IMR-90 (cell line): ENCODE measurements around the gene NXN. TPM values are rescaled to one million over a fixed set of nuclear protein-coding genes. Genes with fewer than 3 reads are reported as not detected.

Source experiments
- ATAC-seq: fragments of 200-7000 bp; cut with Tn5 transposase; 2 replicates; pipeline ENCODE4 v1.9.1; 2020; ENCODE audit warnings: low read depth, mild to moderate bottlenecking, moderate library complexity
- BruUV-seq: library from RNA; stranded (reverse); fragments of 400-500 nt; replicated peaks from 2 replicates; lab custom pipeline; 2021; lab: Mats Ljungman, UMichigan
- CTCF ChIA-PET: fragments of 300-600 bp; formaldehyde crosslinking; extraction: SDS; loops from one replicate; lab custom pipeline; 2021; ENCODE audit warnings: antibody characterized with exemption; lab: Yijun Ruan, JAX
- POLR2A ChIA-PET: fragments of 300-600 bp; sonication (Branson Sonifier 250); formaldehyde crosslinking; loops from one replicate; lab custom pipeline; 2022; ENCODE audit warnings: antibody characterized with exemption; ENCODE audit not compliant: unreplicated experiment; lab: Charles Lee
- DNase-seq: peaks from one replicate; pipeline ENCODE4 v3.0.0; 2013
- H2AFZ ChIP-seq: replicated peaks from 2 replicates; pipeline ENCODE3; 2013; ENCODE audit warnings: low read length, mild to moderate bottlenecking; ENCODE audit not compliant: poor library complexity
- H2AK5ac ChIP-seq: 2 replicates; pipeline ENCODE4 v1.6.1; 2013; ENCODE audit warnings: low read depth, low read length, inconsistent platforms
- H2AK9ac ChIP-seq: replicated peaks from 2 replicates; pipeline ENCODE3; 2013; ENCODE audit warnings: mild to moderate bottlenecking, low read depth, low read length, moderate library complexity; ENCODE audit not compliant: poor library complexity
- H2BK120ac ChIP-seq: 2 replicates; pipeline ENCODE4 v1.6.1; 2013; ENCODE audit warnings: low read depth, low read length, inconsistent platforms
- H2BK15ac ChIP-seq: 3 replicates; pipeline ENCODE4 v1.6.1; 2013; ENCODE audit warnings: low read depth, low read length, inconsistent platforms
- H2BK20ac ChIP-seq: 2 replicates; pipeline ENCODE4 v1.6.1; 2013; ENCODE audit warnings: low read depth, mild to moderate bottlenecking, inconsistent platforms, low read length, moderate library complexity
- H2BK5ac ChIP-seq: 2 replicates; pipeline ENCODE4 v1.6.1; 2013; ENCODE audit warnings: mild to moderate bottlenecking, low read depth, low read length, inconsistent platforms; ENCODE audit not compliant: poor library complexity, severe bottlenecking
- H3K14ac ChIP-seq: replicated peaks from 2 replicates; pipeline ENCODE4 v1.6.1; 2013; ENCODE audit warnings: low read depth, low read length, inconsistent platforms
- H3K18ac ChIP-seq: 2 replicates; pipeline ENCODE4 v1.6.1; 2013; ENCODE audit warnings: low read depth, low read length, control low read depth
- H3K23ac ChIP-seq: 2 replicates; pipeline ENCODE4 v1.6.1; 2013; ENCODE audit warnings: low read depth, low read length, inconsistent platforms
- H3K27ac ChIP-seq: 2 replicates; pipeline ENCODE4 v1.5.1; 2013; ENCODE audit warnings: mild to moderate bottlenecking, control low read depth, low read length; ENCODE audit not compliant: insufficient read depth
- H3K27me3 ChIP-seq: 2 replicates; pipeline ENCODE4 v1.6.1; 2013; ENCODE audit warnings: low read length; ENCODE audit not compliant: control insufficient read depth, insufficient read depth
- H3K36me3 ChIP-seq: 2 replicates; pipeline ENCODE4 v1.6.1; 2013; ENCODE audit warnings: low read length, mixed read lengths; ENCODE audit not compliant: control insufficient read depth, insufficient read depth
- H3K4ac ChIP-seq: 2 replicates; pipeline ENCODE4 v1.6.1; 2013; ENCODE audit warnings: low read depth, low read length, inconsistent platforms
- H3K4me1 ChIP-seq: 2 replicates; pipeline ENCODE4 v1.6.1; 2013; ENCODE audit warnings: low read length, mixed read lengths; ENCODE audit not compliant: control insufficient read depth, insufficient read depth
- H3K4me2 ChIP-seq: 2 replicates; pipeline ENCODE4 v1.6.1; 2013; ENCODE audit warnings: low read depth, mild to moderate bottlenecking, control low read depth, low read length, moderate library complexity
- H3K4me3 ChIP-seq: 2 replicates; pipeline ENCODE4 v1.5.1; 2013; ENCODE audit warnings: low read depth, mild to moderate bottlenecking, control low read depth, low read length, moderate library complexity; ENCODE audit not compliant: insufficient read depth
- H3K56ac ChIP-seq: 2 replicates; pipeline ENCODE4 v1.6.1; 2013; ENCODE audit warnings: low read length, inconsistent platforms; ENCODE audit not compliant: insufficient read depth; ENCODE audit errors: extremely low read depth
- H3K79me1 ChIP-seq, 2 experiments: 2 replicates each; pipeline ENCODE4 v1.6.1; 2013; ENCODE audit warnings: low read length in 2 of 2, inconsistent platforms in 1 of 2, low read depth in 1 of 2
- H3K9ac ChIP-seq: 2 replicates; pipeline ENCODE4 v1.6.1; 2013; ENCODE audit warnings: low read depth, low read length, control low read depth
- H3K9me1 ChIP-seq: 2 replicates; pipeline ENCODE4 v1.6.1; 2013; ENCODE audit warnings: low read length, inconsistent platforms; ENCODE audit not compliant: insufficient read depth
- H3K9me3 ChIP-seq: 2 replicates; pipeline ENCODE4 v1.6.1; 2013; ENCODE audit warnings: low read length; ENCODE audit not compliant: control insufficient read depth, insufficient read depth
- H4K20me1 ChIP-seq: 2 replicates; pipeline ENCODE4 v1.6.1; 2013; ENCODE audit warnings: low read length, inconsistent platforms; ENCODE audit not compliant: insufficient read depth
- H4K5ac ChIP-seq: 2 replicates; pipeline ENCODE4 v1.6.1; 2013; ENCODE audit warnings: mild to moderate bottlenecking, low read depth, low read length, control low read depth
- H4K8ac ChIP-seq, 2 experiments: 2 replicates each; pipeline ENCODE4 v1.6.1; 2013; ENCODE audit warnings: low read depth in 2 of 2, low read length in 2 of 2, control low read depth in 1 of 2, inconsistent platforms in 1 of 2
- H4K91ac ChIP-seq: 2 replicates; pipeline ENCODE4 v1.6.1; 2013; ENCODE audit warnings: low read depth, low read length, inconsistent platforms; ENCODE audit not compliant: insufficient read depth
- BHLHE40 ChIP-seq: fragments of 150-350 bp; IDR thresholded peaks from 2 replicates; pipeline ENCODE4 v1.6.1; 2016; ENCODE audit warnings: mild to moderate bottlenecking, low read depth, low read length
- CHD1 ChIP-seq: IDR thresholded peaks from 2 replicates; pipeline ENCODE4 v1.6.1; 2012; ENCODE audit warnings: low read depth, low read length, improper control_type of control experiment
- POLR2A ChIP-seq: IDR thresholded peaks from 2 replicates; pipeline ENCODE4 v1.6.1; 2012; ENCODE audit warnings: mild to moderate bottlenecking, low read depth, low read length
- SMC3 ChIP-seq: fragments of 150-350 bp; IDR thresholded peaks from 2 replicates; pipeline ENCODE4 v1.6.1; 2016; ENCODE audit warnings: low read depth, mild to moderate bottlenecking, antibody characterized with exemption, low read length, moderate library complexity
- WGBS, 2 experiments: methylation state at CpG; one replicate each; pipeline versions ENCODE4 v1.1.5 to v1.1.7; 2013; ENCODE audit warnings: missing lambda C conversion rate in 2 of 2; ENCODE audit not compliant: insufficient read length in 1 of 2; ENCODE audit errors: extremely low coverage in 2 of 2; 5-methylcytosine and 5-hydroxymethylcytosine counted together
- dilution Hi-C: fragments of 300-500 bp; cut with HindIII; formaldehyde crosslinking; loops from one replicate; pipeline ENCODE4 v1.14.3; 2018; ENCODE audit warnings: low sequenced_read_pairs; ENCODE audit not compliant: unreplicated experiment
- in situ Hi-C: fragments of 300-500 bp; cut with MboI; formaldehyde crosslinking; loops from 3 replicates; pipeline ENCODE4 v1.14.3; 2019; ENCODE audit warnings: low sequenced_read_pairs, inconsistent platforms, mixed read lengths
- intact Hi-C: fragments of 100-400 bp; cut with micrococcal nuclease; formaldehyde crosslinking; loops from 2 replicates; pipeline ENCODE4 v1.10.0; 2022
- polyA plus RNA-seq, 3 experiments: library from polyadenylated mRNA; depleted of rRNA; stranded (reverse); fragments of >200 nt; gene quantifications; 2 replicates each; pipeline ENCODE4 v1.2.3, GENCODE V29; 2012; ENCODE audit warnings: low replicate concordance in 1 of 3
- total RNA-seq: library from RNA; depleted of rRNA; stranded (reverse); fragments of >200 nt; gene quantifications from 2 replicates; pipeline ENCODE4 v1.2.3, GENCODE V29; 2012
- TF ChIP-seq, protein P1 (sequence below): conservative IDR thresholded peaks from 2 replicates; pipeline ENCODE4 v1.5.1; 2012; ENCODE audit warnings: mild to moderate bottlenecking, low read depth, low read length, improper control_type of control experiment
- TF ChIP-seq, protein P2 (sequence below): fragments of 150-350 bp; IDR thresholded peaks from 2 replicates; pipeline ENCODE4 v1.6.1; 2016; ENCODE audit warnings: low read depth, mild to moderate bottlenecking, low read length, moderate library complexity, borderline replicate concordance

Gene NXN
- total and polyA plus RNA-seq, 2 of the 4 experiments (the other 2 are of a cell fraction): 52.5 to 116 TPM

DNA sequence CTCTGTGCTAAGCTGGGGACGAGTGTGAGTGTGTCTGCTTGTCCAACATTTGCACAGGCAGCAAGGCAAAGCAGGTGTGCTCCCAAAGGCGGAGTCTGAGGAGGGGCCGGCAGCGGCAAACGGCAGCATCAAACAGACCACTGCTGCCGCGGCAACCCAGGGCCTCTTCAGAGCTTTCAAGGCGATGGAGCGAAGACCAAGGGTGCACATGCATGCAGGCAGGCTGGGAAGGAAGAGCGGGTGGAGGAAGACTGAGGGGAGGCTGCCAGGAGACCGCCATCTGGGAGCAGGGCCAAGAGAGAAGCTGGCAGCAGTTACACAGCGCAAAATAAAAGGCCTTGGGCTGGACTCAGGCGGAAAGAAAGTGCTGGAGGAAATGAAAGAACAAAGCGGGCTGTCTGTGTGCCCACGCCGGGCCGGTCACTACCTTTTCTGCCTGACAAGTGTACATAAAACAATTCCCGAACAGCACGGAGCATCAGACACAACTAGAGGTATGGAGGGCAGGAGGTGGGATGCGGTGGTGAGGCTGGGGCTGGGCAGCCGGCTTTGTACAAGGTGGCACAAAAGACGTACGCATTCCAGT, 25.9 kb upstream of the NXN start:
- Histone ChIP-seq H3K23ac (no peak overlapping the region), H2AK9ac (no peak overlapping the region), H2BK20ac (no peak overlapping the region), H3K9ac (no peak overlapping the region), H4K8ac (no peak overlapping the region; a peak in 1 of 4 replicates), H3K27ac (no peak overlapping the region), H3K36me3 (peaks cover 62% of the 10 kb centered on the region), H3K4me2 (no peak overlapping the region), H2BK5ac (no peak overlapping the region), H4K20me1 (peaks cover 53% of the 10 kb centered on the region), H2BK120ac (no peak overlapping the region), H3K4me1 (peaks cover 41% of the 10 kb centered on the region), H3K56ac (no peak overlapping the region), H3K27me3 (no peaks in the 10 kb centered on the region), H3K14ac (0 out of 2 replicates have a peak overlapping the region, but pooled peaks have one; percentile 14), H3K4ac (peak overlapping the region; percentile 33), H4K91ac (no peak overlapping the region), H2BK15ac (no peak overlapping the region), H3K18ac (no peak overlapping the region), H4K5ac (no peak overlapping the region), H2AK5ac (peak overlapping the region; percentile 27; the same call in 1 of the 2 replicates), H3K4me3 (no peak overlapping the region), H3K9me3 (no peaks in the 10 kb centered on the region), H3K79me1 (peaks cover 6 to 43% of the 10 kb centered on the region in 2 experiments; a peak in 2 of 4 replicates), H3K9me1 (peaks cover 23% of the 10 kb centered on the region), H2AFZ (no peak overlapping the region)
- dilution Hi-C loops (no loop called here), intact Hi-C loops (no loop called here), in situ Hi-C loops (no loop called here)
- no TSS peak for BruUV-seq
- DNase-seq: peak; percentile 54
- 41% methylated on average over 14 of the region's 23 CpGs; no CpG with 5 or more reads in 1 of the 2 experiments for WGBS, 2 experiments
- ChIA-PET CTCF (no interaction called here), POLR2A (no interaction called here)
- TF ChIP-seq, protein P1, sequence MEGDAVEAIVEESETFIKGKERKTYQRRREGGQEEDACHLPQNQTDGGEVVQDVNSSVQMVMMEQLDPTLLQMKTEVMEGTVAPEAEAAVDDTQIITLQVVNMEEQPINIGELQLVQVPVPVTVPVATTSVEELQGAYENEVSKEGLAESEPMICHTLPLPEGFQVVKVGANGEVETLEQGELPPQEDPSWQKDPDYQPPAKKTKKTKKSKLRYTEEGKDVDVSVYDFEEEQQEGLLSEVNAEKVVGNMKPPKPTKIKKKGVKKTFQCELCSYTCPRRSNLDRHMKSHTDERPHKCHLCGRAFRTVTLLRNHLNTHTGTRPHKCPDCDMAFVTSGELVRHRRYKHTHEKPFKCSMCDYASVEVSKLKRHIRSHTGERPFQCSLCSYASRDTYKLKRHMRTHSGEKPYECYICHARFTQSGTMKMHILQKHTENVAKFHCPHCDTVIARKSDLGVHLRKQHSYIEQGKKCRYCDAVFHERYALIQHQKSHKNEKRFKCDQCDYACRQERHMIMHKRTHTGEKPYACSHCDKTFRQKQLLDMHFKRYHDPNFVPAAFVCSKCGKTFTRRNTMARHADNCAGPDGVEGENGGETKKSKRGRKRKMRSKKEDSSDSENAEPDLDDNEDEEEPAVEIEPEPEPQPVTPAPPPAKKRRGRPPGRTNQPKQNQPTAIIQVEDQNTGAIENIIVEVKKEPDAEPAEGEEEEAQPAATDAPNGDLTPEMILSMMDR: no peak
- TF ChIP-seq POLR2A (no peak), CHD1 (no peak), SMC3 (no peak), BHLHE40 (no peak)
- TF ChIP-seq, protein P2, sequence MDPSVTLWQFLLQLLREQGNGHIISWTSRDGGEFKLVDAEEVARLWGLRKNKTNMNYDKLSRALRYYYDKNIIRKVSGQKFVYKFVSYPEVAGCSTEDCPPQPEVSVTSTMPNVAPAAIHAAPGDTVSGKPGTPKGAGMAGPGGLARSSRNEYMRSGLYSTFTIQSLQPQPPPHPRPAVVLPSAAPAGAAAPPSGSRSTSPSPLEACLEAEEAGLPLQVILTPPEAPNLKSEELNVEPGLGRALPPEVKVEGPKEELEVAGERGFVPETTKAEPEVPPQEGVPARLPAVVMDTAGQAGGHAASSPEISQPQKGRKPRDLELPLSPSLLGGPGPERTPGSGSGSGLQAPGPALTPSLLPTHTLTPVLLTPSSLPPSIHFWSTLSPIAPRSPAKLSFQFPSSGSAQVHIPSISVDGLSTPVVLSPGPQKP: no peak
- no peak for ATAC-seq
